HG02610 (cell line): ENCODE results near the gene GPX6.
"Not testable (repeated sequence)": the region's sequence is repeated elsewhere in the genome, so short reads cannot be mapped to it uniquely, and the experiment has no call there.

ENCODE experiments used
- ATAC-seq: cut with Tn5 transposase; IDR thresholded peaks from one replicate; pipeline ENCODE4 v1.9.1; 2021; ENCODE audit warnings: mild to moderate bottlenecking, moderate library complexity; ENCODE audit not compliant: unreplicated experiment

Gene GPX6, protein sequence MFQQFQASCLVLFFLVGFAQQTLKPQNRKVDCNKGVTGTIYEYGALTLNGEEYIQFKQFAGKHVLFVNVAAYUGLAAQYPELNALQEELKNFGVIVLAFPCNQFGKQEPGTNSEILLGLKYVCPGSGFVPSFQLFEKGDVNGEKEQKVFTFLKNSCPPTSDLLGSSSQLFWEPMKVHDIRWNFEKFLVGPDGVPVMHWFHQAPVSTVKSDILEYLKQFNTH

DNA sequence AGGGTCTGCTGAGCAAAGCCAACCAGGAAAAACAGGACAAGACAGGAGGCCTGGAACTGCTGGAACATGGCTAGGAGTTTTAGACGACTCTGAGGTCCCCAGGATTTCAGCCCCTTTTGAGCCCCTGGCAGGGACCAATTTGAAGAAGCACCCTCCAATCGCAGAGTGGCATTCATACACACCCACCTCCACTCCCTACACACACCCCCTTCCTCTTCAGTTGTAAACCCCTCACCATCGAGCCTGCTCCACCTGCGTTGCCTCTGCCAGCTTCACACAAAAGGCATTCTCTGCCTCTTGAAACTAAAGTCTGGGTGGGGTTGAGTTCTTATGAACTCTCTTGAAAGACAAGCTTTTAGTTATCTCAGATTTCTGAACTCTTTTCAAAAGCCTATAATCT lies at the start of gene GPX6:
TSS of gene GPX6 (minus strand) at position 118 of the 400 bp plus-strand sequence. CDS start at position 68, 50 bp downstream.
- no peak for ATAC-seq

DNA sequence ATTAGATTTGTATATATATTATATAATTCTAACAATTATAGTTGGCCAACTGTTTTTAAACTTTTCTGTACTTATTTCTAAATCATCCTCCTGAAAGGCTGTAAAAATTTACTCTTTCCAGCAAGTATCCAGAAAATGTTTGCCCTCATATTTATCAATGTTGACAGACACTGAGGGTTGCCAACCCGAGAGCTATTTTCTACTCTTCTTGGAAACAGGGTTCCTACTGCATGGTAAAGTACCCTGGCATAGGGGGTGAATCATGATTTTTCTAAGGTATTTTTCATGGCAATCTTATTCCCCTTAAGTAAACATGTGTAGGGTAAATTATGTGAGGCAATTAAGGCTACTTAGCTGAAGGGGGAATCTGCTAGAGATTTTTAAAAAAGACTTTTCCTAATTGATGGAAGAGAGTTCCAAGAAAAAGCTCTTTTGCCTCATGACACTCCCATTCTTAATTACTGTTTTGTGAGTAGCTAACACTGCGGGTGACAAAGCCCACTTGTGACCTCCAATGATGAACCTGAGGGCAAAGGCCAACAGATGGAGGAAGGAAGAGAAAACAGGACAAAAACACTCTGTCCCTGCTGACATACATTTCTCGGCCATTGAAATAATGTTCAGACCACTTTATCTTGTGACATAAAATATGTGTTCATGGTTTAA lies 48.0 kb upstream of the GPX6 start:
- no peak for ATAC-seq

DNA sequence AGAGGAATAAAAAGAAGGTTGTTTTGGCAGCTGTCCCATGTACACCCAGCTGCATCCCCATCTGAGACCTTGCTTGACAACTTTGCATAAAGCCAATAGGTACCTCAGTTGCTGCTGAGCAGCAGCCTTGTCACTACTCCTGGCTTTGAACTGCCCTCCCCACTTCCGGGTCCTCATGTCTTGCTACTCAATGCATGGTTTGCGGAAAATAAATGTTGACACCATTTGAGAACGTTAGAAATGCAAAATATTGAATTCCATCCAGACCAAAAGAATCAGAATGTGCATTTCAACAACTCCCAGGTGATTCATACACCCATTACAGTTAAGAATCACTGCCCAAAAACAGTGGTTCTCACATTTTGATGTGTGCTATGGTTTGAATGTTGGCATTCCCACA lies 43.0 kb upstream of the GPX6 start:
- ATAC-seq = no peak

DNA sequence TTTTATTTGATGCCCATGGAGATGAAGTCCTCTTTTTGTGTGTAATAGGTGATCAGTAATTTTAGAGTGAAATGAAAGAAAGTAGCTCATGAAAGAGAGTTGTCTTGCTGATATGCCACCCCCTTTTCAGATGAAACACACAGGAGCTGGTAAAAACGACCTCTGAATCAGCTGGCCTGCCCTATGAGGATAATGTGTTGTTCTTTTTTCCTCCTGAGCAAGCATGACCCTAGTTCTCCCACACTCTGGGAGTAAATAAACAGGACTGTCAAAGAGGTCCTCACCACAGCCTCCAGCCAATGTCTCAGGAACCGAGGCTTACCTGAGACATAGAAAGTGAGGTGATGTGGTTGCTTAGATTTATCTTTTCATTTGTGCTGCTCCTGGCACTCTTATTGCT lies 39.5 kb upstream of the GPX6 start:
- no peak for ATAC-seq

DNA sequence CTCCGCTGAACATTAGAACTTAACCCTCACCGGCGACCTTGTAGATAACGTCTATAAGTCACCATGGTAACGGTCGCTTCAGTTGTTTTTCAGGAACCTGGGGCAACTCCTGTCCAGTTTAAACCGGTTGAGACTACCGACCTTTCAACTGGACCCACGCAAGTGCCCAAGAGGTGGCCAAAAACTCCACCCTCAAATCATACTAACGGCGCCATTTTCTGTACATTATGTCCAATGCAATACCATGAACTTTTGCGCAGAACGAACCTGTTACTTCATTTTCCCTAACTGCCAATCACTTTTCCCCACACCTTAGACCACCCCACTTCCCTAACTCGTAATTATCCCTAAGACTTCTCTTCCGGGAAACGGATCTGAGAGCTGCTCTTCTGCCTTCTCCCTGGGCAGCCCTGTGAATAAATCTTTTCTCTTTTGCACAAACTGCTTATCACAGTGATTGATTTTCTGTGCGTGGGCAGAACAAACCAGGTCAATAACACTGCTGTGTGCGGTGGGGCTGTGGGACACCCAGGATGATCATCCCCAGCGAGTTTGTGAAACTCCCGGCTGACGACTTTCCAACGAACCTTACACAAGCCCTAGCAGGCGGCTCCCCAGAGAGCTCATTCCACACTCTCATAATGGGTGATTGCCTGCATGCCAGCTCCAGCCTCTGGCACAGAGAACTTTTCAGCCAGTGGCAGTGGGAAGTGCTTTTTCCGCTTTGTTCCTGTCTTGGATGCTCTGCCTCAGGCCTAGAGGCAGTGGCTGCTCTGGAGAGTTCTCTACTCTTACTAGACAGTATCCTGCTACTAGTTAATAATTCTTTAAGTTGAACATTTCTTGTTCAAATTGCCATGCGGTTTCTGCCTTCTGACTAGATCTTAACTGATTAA lies 38.6 kb upstream of the GPX6 start:
- ATAC-seq = no peak

DNA sequence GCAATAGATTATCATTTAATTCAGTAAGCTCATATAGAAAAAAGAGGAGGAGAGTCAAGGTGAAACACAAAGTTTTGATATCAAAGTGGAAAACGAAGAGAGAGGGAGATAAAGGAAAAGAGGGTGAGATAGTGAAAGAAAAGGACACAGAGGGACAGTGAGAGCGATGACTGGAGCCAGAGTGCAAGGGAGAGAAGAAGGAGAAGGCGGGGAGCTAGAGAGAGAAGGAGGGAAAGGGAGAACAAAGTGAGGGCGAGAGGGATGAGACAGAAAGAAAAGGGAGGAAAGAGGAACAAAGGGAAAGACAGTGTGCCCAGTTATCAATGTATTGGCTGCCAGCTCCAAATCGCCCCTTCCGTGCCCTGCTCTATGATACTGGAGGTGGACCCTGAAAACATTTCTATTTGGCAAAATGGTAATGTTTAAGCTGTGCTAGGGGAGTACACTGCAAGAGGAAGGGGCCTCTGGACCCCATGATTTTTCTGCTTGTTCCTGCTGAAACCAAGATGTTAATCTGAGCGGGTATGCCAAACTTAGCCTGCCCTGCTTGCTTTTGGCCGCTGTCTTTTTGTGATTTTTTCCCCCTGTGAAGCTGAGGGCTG lies 37.9 kb upstream of the GPX6 start:
- ATAC-seq = no peak

DNA sequence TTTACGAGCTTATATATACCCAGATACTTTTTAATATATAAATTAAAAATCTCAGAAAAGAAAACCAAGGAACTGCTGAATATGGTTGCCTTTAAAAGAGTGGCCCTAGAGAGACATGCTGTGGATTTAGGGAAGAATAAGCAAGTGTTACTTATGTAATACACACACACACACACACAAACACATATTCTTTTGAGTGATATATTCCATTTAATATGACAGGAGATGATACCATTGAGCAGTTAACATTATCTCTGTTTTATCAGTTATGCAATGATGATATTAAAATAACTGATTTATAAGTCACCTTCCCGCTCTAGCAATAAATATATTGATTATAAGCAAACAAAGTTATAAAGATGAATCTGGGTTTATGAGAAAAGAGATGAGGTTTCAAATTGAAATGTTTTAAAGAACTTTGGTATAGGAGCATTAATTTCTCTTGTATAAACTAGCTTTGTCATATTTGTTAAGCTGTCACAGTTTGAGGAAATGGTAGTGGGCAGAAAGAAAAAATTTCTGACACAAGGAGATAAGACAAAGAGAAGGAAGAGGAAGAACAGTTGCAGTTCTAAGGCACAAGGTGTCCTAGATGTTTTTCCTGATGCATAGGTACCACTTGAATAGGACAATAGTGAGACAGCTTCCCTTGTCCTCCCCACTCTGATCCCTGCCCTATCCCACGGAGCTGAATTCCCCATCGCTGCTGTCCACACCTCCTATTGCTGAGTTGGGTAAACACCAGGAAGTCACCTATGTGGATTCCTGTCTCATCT lies 36.5 kb upstream of the GPX6 start:
- ATAC-seq = no peak

DNA sequence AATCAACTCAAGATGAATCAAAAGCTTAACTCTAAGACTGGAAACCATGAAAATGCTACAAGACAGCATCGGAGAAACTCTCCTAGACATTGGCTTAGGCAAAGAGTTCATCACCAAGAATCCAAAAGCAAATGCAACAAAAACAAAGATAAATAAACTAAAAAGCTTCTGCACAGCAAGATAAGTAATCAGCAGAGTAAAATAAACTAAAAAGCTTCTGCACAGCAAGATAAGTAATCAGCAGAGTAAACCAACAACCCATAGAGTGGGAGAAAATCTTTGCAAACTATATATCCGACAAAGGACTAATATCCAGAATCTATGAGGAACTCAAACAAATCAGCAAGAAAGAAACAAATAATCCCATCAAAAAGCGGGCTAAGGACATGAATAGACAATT lies 31.4 kb upstream of the GPX6 start:
- not testable (repeated sequence) for ATAC-seq

DNA sequence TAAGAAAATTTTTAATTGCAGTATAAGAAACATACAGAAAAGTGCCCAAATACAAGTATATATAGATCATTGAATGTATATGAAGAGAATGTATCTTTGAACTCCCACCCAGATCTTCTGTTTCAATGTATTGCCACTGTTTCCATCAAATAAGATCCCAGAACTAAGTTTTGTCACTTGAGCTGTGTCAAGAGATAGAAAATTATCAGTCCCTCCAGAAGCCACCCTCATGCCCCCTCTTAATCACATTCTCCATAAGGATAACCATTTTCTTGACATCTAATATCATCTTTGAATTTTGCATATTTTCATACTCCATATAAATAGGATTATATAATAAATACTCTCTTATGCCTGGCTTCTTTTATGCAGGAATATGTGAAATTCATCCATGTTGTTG lies 30.4 kb upstream of the GPX6 start:
- no peak for ATAC-seq

DNA sequence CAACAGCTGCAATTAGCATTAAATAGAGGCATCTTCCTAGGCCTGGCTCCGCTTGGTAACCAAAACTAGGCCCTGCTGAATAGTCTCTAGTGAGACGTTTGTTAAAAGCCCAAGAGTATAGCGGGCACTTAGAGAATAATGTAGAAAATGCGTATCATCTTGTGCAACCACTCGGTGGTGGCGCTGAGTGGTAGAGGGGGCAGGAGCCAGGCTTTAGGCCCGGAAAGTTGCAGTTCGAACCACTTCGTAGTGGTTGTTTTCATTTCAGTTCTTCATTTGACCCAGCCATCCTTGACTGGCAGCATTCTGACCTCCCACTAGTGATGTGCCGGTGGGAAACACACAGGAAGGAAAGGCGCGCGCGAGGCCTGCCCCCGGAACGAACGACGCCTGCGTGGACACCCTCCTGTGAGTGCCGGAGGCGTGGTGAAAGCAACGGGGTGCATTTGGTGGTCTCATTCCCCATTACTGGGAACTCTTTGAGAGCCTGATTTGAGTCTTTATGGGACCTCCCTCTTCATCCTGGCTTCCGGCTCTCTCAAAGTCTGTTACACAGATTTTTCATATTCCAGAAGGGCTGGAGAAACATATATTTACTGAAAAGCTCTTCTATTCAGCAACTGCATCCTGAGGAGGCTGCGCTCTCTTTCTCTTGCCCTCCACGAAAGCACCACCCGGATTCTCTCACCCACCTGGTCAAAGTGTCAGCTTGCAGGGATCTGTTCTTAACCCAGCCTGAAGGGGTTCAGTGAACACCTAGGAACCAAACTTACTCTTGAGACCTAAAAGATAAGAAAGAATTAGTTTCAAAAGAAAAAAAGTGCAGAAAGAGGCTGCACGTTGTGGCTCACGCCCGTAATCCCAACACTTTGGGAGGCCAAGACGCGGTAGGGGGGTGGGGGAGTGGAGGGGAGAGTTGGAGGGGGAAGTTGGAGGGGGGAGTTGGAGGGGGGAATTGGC lies 28.3 kb upstream of the GPX6 start:
- ATAC-seq = no peak

DNA sequence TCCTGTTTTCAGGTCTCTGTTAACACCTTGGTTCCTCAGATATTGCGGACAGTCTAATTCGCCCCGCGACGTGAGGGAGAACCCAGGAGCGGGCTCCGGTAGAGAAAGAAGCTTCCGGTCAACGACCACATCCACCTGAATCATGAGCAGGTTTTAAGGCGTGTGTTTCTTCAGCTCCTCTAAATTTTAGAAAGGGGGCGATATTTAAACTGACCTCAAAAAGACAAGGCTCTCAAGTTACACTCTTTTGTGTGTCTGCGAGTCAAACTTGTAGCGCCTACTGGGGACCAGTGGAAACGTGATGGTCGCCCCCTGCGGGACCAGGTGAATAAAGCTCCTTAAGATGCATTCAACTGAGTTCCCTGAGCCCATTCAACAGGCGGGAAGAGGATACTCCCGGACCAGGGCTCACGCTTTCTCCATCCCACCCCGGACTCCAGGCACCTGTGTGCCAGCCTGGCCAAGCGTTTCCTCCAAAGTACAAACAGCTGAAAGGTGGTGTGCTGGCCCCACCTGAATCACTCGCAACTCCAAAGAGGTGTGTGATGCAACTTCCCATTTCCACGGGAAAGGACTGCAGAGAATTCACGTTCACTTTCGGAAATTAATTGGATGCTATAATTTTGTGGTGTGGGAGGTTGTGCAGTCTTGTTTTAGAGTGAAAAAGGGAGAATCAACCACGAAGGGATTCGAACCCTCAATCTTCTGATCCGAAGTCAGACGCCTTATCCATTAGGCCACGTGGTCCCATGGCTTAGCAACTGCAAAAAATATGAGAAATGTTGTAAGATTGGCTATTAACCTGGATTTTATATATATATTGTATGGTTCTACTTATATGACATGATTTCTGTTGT lies 27.1 kb upstream of the GPX6 start:
- peak; percentile 57 for ATAC-seq

DNA sequence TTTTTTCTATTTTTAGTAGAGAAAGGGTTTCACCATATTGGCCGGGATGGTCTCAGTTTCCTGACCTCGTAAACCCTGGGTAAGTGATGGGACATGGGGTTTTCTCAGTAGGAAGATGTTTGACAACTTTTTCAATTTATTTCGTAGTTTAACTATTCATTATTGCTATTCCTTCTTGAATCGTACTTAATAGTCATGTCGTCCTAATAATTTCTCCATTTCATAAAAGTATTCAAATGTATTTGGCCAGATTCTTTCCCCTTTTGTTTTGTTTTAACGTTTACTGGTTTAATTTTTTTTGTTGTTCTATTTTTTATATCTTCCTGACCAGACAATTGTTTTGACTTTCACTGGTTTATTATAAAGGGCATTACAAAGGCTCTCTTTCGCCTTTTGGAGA lies 26.4 kb upstream of the GPX6 start:
- ATAC-seq = no peak

DNA sequence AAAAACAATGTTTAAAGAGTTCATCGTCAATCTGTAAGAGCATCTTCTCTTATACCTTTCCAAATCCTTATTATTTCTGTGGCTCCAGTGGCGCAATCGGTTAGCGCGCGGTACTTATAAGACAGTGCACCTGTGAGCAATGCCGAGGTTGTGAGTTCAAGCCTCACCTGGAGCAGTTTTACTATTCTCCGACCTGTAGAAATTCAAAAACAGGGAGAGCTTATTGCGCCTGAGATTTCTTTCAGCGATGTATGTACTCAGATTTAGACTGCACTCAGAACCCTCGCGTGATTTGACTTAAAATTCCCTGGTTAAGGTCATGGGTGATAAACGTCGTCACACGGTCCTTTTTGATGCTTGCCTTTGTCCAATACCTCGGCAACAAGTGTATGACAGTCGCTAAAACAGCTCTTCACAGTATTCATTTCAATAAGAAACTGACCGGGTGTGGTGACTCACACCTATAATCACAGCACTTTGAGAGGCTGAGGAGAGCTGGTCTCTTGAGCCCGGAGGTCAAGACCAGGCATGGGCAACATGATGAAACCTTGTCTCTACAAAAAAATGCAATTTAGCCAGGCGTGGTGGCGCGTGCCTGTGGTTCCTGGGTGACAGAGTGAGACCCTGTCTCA lies 22.0 kb upstream of the GPX6 start:
- ATAC-seq = no peak

DNA sequence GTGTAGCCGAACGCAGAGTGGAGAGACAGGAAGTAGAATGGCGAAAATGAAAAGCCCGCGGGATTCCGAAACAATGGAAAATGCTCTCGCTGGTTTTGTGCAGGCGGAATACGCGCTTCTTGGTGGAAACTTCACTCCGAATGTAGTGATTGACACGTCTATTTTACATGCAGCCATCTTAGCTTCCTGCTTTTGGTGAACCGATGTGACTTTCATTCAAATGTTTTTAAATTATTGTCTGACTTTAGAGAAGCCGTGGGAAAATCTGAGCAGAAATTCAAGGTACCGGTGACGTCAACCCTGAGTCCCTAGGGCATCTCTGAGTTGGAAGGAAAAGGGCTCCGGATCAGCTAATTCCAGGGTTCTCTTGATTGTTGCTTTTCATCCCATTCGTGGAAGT lies 21.5 kb upstream of the GPX6 start:
- ATAC-seq = no peak

DNA sequence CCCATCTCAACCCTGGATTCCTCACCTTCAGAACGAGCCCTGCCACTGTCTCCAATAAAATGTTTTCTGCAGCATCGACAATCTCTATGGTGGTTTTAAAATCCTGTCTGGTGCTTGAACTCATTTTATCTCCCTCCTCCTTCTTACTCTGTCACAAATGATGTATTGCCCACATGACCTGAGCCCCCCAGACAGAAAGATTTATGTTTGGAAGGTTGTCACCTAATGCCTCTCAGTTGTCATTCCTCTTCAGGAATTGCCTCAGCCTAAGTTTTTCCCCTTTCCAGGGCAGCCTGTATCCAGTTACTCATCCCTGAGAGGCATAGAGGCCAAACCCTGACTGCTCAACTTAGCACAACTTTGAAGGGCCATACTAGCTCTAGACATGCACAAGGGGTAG lies 19.3 kb upstream of the GPX6 start:
- no peak for ATAC-seq

DNA sequence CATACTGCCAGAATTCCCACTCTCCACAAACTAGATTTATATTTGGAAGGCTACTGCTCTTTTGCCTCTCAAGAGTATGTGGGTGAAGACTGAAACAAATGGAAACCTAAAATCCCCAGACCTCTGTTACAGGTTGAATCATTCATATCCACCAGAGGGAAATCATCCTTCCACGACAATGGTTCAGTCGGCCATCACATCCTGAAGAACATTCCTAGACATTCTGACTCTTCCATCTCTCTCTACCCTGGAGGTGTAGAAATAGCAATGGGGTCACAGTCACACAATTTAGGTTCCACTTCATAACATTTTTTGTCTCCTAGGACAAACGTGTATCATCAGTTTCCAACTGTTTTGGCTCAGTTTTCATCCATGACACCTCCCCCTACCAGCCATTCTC lies 18.7 kb upstream of the GPX6 start:
- no peak for ATAC-seq

DNA sequence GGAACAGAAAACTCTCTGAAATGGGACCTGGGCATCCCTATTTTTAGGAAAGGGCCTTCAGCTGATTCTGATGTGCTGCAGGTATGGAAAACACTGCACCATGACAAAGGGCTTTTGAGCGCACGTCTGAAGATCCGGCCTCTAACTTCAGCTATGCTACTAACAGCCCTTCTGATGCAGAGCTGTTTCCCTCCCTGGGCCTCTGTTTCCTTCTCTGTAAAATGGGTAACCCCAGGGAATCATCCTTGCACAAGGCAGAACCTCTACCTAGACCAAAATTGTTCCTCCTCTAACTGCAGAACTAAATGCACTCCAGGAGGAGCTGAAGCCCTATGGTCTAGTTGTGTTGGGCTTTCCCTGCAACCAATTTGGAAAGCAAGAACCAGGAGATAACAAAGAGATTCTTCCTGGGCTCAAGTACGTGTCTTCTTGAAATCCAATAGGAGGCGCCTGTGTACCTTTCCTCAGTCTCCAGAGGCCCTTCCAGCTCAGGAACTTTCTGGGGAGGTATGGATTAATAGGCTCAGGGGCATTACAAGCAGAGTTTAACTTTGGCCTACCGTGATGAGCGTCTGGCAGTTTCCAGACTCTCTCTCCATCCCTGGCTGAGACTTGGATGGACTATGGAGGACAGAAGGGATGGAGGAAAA lies 16.0 kb upstream of the GPX6 start:
- no peak for ATAC-seq

DNA sequence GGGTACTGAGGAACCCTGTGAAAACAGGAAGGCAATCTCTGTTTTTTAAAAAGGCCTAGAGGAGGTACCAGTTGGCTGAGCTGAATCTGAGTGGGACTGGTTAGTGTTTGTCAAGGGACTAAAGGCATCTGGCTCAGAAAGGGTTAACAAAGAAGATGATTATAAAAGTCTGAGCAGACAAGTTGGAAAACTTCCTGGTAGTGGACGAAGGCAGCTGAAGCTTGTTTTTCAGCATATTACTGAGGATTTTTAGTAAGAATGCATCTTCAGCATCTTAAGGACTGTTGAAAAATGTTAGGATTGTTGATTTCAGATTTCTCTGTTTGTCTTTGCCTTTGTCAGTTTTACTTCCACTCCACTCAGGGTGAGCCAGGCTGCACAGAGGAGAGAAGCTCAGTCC lies 15.2 kb upstream of the GPX6 start:
- ATAC-seq = no peak
